SW480 (cell line): Measurements from ENCODE around the gene CNGB1.

Experiments used
- DNase-seq: peaks from one replicate; pipeline ENCODE4 v3.0.0-alpha.2; 2016; ENCODE audit warnings: low spot score

The CNGB1 gene

DNA sequence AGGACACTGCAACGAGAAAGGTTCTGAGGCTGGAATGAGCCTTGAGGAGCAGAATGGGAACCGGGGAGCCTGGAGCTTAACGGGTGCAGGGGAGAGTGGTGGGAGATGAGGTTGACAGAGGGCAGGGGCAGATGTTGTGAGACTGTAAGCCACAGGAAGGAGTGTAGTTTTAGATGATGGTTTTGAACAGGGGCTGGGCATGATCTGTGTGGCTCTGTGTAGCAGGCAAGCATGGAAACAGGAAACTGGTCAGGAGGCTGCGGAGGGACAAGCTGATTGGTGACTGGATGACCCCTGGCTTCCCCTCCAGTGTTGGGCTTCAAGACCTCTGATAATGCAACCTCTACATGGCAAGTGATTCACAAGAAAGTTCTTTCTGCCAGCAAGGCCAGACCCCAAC, 1.4 kb upstream of the CNGB1 start:
- DNase-seq, result no peak

DNA sequence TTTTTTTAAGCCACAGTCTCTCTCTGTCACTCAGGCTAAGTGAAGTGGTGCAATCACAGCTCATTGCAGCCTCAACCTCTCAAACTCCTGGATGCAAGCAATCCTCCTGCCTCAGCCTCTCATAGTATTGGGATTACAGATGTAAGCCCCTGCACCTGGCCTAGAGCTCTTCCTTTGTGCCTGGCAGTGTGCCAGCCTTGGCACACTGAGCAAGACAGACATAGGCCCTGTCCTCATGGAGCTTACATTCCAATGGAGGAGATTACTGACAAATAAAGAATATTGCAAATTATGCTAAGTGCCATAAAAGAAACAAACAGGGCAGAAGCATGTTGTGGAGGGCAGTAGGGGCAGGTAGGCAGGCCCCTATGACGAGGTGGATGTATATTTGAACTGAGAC, 920 bp upstream of the CNGB1 start:
- DNase-seq, result no peak

DNA sequence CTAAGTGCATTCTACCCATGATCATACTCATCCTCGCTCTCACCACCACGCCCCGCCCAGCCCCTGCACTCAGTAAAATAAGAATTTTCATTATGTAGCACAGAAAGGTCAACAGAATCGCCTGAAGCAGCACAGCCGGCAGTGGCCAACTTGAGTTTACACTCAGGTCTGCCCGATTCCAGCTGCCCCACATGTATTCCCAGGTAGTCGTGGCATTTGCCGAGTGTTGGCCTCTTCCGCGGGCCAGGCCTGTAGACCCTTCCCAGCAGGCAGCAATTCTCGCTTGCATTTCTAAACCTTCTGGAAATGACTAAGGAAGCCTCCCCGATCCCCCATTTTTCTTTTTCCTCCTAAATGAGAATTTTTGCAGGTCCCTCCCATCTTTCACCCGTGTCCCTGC, 609 bp downstream of the CNGB1 start:
- DNase-seq, result no peak

DNA sequence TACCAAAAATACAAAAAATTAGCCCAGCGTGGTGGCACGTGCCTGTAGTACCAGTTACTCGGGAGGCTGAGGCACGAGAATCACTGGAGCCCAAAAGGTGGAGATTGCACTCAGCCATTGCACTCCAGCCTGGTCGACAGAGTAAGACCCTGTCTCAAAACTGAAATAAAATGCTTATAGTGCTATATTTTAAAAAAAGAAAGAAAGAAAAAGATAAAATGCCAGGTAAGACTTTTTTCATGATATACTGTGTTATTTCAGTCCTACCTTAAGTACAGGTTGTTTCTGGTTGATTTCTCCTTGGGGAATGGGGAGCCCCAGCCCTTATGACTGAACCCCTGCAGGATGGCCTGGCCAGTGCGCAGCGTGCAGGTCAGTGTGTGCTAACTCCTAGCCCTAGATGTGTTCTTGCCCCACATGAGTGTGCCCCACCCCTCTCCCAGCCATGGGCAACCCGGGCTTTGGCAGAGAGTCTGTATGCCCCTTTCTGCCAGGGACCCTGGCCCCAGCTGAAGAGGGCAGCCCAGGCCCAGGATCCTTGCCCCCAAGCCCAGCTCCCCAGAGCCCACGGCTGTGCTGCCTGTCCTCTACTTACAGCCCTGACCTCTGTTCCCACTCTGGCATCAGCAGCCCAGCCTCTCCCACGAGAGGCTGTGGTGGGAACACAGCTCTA, 1.3 kb downstream of the CNGB1 start:
- no peak for DNase-seq

DNA sequence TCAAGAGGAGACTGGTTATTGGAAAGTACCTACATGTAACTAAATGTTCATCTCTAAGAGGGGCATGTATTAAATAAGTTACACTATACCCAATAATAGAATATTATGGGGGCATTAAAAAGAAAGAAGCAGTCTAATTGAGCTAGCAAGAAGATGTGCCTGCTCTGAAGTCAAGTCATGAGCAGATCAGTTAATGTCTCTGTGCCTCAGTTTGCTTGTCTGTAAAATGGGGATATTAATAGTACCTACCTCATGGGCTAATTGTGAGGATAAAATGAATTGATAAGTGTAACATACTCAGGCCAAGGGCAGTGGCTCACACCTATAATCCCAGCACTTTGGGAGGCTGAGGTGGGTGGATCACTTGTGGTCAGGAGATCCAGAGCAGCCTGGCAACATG, 3.0 kb downstream of the CNGB1 start:
- no peak for DNase-seq

DNA sequence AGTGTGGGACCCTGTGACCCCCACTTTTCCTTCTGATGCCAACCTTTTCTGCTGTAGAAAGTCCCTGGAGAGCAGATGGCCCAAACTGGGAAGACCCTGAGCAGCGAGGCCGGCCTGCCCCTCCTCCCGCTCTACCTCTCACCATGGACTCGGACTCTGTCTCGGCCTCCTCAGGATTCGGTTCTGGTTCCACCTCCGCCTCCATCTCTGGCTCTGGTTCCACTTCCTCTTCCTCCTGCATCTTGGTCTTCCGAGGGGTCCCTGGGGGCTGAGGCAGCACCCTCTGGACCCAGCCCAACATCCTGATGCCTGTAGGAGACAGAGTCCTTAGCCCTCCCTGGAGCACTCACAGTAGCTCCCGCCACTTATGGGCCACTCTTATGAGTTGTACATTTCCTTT, 3.9 kb downstream of the CNGB1 start:
- DNase-seq, result no peak

DNA sequence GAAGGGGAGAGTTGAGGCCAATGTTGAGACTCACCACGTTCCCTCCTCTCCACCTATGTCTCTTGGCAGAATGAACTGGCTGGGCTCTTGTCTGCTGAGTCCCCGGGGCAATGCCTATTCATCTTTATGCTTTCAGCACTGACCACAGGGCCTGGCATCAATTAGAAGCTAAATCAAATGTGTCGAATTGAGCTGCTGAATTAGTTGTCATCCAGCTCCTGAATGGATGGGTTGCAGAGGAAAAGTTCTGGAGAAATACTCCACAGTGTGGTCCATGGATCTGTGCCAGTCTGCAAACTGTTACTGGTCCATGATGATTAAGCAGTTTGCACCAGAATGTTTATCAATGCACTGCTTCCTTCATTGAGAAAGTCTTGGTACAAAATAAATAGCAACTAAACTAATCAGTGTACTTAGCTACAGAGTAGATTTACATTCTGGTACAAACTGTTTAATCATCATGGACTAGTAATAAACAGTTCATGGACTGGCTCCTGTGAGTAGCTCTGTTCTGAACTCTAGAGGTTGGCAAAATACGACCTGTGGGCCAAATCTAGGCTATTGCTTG, 4.6 kb downstream of the CNGB1 start:
- DNase-seq, result no peak

DNA sequence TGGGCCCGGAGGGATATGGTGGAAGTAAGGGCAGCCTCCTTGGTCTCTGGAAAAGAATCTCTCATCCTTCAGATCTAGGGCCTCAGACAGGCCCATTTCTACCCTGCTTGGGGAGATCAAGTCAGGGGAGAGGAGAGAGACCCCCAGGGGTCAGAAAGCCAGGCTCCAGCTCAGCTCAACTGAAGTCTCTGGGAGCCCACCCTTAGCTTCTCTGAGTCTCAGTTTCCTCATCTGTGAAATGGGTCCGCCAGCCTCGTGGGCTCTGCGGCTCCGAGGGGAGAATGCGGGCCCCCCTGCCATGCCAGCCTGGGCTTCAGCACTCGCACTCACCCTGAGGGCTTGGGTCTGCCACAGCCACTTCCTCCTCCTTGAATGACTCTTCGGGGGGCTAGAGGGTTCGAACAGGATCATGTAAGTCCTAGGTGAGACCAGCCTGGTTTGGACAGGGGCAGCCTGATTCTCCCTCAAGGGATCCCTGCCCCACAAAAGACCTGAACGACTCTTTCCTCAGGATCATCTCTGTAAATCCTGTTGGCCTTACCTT, 6.7 kb downstream of the CNGB1 start:
- no peak for DNase-seq

DNA sequence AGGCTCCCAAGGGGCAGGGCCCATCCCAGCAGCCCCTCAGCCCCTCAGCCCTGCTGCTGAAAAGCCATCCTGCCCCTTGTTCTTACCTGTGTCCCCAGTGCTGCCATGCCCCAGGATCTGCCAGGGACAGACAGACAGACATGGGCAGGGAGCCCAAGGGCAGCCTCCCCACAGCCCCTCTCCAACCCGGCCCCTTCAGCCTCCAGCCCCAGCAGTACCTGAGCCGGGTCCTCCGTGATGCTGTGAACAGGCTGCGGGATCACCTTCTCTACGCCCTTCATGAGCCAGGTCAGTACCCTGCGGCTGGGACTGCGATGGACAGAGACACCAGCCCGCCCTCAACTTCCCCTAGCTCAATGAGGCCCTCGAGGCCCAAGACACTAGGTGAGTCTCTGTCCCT, 8.2 kb downstream of the CNGB1 start:
- no peak for DNase-seq

DNA sequence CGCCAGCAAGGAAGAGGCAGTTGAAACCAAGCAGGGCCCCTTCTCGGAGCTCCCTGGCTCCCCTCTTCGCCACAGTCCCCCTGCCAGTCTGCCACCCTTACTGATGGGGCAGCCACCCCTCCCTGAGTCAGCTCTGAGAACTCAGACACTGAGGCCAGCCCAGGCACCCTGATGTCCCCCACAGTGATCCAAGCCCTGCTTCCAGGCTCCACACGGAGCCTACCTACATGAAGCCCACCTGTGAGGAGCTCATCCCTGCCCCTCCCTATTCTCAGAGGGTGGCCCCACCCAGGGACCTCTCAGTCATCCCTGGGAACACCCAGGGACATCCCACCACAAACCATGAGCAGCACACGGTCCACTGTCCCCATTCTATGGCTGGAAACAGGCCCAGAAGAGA, 8.9 kb downstream of the CNGB1 start:
- no peak for DNase-seq

DNA sequence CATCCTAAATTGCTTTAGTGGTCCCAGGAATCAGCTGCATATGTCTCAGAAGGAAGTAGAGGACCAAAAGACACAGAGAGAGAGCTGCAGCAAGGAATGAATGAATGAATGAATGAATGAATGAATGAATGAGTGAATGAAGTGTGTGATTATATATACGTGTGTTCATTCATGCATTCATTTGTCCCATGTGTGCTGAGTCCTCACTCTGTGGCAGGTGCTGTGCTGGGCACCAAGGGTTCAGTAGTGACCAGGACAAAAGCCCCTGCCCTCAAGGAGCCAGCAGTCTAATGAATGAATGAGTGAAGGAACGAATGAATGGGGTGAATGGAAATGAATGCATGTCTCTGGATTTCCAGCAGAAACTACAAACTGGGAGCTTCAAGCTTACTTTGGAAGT, 9.4 kb downstream of the CNGB1 start:
- DNase-seq, result no peak

DNA sequence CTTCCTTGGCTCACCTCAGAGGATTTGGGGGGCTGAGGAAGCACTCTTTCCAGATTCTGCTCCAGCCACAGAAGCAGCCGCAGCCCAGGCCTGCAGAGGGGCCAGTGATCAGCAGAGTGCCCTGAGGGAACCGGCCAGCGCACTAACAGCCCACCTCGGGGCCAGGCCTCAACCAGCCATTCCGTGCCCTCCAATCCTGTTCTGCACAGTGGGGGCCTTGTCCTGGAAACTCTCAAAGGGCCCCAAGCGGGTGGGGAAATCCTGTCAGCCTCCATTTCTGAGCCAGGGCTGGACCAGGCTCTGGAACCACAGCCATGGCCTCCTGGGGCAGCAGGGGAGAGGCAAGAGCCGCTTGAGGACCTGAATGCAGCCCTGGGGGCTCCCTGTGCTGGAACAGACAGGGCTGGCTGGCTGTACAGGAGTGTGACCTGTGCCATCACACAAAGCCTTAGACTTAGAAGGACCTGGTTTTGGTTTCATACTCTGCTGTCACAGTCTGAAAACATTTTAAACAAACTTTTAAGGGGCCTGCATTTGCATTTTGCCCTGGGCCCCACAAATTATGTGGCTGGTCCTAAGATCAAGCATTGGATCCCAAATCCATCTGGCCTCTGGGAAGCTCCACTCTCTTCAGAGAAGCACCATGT, 10.0 kb downstream of the CNGB1 start:
- no peak for DNase-seq

DNA sequence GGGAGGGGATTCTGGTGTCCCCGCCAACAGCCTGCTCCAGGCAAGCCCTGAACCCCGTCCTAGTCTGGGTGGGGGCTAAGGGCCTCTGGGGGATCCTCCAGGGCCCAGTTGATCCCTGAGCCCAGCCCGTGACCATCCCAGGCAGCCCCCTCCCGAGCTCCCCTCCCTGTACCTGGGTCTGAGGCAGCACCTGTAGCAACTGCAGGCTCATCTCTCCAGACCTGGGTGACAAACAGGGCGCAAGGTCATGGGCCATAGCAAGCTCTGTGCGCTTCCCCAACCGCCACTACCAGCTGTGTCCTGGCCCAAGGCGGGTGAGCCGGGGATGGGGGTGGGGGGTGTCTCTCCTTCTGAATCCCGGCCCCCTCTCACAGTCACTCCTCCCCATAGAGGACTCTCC, 10.6 kb downstream of the CNGB1 start:
- DNase-seq, result no peak

DNA sequence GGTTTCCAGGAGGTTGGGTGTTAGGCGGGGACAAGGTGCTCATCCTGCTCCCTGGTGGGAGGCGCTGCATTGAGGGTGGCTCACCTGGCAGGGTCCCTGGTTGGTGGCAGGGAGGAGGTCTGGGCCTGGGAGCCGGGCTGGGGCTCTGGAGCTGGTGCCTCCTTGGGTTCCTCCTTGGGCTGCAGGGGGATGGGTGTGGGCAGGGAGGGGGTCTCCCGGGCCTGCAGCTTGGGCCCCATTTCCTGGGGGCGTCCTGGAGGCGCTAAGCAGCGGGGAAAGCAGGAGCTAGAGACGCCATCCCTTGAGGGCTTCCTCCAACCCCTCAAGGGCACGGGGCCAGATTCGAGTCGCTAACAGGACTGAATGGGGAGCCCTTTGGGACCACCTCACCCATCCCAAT, 11.1 kb downstream of the CNGB1 start:
- DNase-seq, result no peak

DNA sequence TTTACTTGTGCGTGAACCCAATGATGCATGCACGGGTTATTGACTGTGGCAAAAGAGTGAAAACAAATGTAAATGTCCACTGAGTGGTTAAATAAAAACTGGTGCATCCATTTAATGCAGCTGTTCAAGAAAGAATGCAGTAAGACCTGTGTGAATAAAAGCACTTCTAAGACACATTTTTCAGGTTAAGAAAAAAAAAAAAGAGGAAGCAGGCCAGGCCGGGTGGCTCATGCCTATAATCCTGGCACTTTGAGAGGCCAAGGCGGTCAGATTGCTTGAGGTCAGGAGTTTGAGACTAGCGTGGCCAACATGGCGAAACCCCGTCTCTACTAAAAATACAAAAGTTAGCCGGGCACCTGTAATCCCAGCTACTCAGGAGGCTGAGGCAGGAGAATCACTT, 11.8 kb downstream of the CNGB1 start:
- no peak for DNase-seq

DNA sequence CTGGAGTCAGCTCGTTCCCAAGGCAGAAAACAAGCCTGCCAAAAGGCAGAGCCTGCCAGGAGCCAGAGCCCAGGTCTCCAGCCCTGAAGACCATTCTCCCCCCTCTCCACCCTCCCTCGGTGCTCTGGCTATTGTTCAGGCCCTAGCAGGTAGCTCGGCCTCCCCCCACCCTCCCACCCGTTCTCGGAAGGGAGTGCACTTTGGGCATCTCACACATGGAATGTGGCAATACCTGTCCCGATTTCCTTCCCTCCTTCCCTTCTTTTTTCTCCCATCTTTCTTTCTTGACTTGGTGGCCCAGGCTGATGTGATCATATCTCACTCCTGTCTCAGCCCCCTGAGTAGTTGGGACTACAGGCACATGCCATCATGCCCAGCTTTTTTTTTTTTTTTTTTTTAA, 12.4 kb downstream of the CNGB1 start:
- no peak for DNase-seq

DNA sequence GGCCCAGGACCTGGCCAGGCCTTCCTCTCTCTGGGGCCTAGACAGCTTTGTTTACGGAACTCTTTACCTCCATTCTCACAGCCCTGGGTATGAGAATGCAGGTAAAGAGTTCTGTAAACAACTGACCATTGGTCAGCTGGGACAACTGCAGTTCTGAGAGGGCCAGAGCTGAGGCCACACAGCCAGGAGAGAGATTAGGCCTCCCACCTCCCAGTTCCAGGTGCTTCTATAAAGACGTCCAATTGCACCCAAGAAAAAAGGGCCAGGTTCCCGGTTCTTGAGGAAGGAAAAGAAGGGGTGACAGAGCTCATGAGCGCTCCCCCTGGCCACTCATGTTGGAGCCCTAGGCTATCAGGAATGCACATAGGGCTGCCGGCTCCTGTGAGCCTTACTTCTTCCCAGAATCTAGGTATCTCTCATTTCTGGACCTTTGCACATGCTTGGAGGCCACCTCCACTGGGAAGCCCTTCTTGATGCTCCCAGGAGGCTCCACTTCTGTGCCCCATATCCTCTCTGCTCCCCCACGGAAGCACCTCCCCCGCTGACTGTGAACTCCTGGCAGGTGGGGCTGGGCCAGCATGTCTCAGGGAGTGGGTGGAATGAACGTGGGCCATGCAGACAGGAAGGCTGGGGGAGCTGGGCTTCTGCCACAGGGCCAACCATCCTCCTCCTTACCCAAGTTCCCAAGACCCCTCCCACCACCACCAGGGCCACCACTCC, 13.1 kb downstream of the CNGB1 start:
- no peak for DNase-seq

DNA sequence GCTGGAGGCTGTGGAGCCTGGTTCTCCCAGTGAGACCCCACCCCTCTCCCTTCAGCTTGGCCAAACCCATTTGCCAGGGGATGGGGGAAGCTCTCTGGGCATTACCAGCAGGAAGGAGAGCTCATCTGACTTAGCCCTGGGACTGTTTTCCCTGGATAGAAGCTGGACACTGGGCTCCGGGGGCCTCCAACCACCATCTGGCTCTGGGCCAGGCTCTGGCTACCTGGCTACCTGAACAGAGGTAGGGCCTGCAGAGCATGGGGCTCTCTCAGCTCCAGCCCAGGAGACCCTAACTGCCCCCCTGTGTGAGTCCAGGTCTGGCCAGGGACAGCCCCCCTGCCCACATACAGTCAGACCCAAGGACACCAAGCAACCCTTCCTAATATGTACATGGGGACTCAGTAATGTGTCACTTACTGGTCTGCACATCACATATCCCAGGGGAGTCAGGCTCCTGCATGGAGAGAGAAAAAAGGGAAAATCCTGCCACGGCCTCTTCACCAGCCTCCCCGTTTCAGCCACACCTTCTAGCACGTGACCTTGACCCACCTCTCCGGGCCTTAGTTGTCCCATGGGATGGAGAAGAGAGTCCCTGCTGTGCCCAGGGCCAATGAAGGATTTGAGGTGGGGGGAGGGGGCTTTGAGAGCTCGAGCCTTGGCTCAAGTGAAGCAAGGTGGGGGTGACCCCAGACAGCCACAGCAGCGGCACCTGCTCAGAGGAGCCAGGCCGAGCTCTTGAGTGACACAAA, 13.8 kb downstream of the CNGB1 start:
- no peak for DNase-seq

DNA sequence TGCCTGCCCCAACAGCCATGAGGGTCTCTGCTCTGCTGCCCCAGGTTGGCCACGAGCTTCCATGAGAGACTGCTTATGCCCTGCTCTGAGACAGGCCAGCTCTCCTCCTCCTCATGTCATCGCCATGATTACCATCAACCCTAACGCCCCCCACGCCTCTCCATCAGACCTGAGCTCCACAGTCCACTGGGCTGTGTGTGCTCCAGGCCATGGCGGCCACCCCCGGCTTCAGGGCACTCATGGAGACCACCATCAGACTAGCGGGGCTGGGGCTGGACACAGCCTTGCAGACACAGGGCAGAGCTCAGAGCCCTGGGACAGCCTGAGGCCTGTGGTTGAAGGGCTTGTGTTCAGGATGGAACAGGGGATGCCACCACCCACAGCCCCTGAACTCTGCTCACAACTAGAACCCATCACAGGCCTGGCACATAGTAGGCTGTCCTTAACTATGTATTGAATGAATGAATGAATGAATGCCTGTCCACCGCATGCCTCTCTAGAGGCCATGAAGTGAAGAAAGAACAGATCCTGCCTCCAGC, 14.6 kb downstream of the CNGB1 start:
- no peak for DNase-seq

DNA sequence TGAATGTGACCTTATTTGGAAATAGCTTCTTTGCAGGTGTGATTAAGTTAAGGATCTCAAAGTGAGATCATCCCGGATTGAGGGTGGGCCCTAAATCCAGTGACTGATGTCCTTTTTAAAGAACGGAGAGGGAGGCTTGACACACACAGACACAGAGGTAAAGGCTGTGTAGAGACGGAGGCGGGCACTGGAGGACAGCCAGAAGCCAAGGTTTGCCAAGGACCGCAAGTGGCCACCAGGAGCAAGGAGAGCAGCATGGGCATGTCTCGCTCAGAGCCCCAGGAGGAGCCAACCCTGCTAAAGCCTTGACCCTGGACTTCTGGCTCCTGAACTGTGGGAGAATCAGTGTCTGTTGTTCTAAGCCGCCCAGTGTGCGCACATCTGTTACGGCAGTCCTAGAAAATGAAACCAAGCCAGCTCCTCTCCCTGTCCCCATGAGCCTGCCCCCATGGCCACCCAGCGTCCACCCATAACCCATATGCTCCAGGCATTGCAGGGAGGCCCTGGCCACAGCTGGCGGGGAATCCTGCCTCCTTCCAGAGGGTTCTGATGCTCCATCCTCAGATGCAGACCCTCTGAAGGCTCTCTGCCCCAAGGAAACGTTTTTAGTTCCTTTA, 15.2 kb downstream of the CNGB1 start:
- no peak for DNase-seq

DNA sequence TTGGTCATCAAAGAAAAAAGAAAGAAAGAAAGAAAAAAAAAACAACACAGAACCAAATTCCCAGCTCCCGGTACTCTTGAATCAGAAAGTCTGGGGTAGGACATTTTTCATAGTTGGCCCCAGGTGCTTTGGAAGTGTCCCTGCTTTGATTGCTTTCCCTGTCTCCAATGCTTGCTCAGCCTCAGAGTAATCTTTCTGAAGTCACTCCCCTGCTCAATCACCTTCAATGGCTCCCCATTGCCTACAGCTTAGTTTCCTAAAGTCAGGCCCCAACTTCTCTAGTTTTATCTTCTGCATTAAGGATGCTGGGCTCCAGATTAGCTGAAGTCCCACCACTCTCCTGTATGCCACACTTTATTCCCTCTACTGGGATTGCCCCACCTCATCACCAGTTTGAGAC, 17.1 kb downstream of the CNGB1 start:
- no peak for DNase-seq

DNA sequence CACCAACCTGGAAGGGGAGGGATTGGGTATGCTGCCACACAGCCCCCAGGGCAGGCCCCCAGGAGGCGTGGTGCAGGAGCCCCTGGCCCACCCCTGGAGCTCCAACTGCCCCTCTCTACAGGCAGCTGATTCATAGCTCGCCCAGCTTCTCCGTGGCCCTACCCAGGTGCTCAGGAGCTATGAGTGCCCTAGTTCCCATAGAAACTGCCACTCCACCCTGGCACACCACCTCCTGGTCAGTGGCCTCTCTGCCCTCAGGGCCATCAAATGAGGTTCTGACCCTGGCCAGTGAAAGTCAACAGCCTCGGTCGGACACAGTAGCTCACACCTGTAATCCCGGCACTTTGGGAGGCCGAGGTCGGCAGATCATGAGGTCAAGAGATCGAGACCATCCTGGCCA, 18.0 kb downstream of the CNGB1 start:
- DNase-seq, result no peak
